ENCODE measurements around the gene SPAG17. TPM values are rescaled to one million over a fixed set of nuclear protein-coding genes. Genes with fewer than 3 reads are reported as not detected.

SPAG17 gene
- polyA plus RNA-seq, 1 donor from 2014 or later, result 0.25 TPM

DNA sequence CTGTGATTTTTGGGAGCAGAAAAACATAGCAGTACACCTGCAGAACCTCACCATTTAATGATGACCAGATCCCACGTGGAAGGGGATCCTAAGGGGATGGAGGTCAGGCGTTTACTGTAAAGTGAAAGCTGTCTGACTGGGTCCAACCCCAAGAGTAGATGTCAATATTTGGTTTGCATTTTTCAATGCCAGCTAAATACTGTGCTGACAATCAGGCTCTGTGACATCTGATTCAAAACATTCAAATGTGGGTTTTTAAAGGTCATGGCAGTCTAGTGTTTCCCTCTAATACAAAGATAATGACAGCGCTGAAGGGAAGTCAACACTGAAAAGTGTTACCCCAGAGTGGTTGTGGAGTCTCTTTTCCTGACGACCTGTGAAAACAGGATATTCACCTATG is 68.1 kb downstream of the SPAG17 start:
- Histone ChIP-seq H3K27ac (ENCODE audit: low read length) (no peak overlapping the region), H3K9me3 (ENCODE audit: low read length) (no peaks in the 10 kb centered on the region), H3K79me2 (replicated peaks; ENCODE audit: insufficient read depth, low read length) (no peaks in the 10 kb centered on the region), H3K36me3 (ENCODE audit: insufficient read depth, low read length) (no peaks in the 10 kb centered on the region), H3F3A (ENCODE audit: insufficient read depth, low read length, poor library complexity, severe bottlenecking) (no peaks in the 10 kb centered on the region), H3K27me3 (ENCODE audit: insufficient read depth, low read depth, low read length) (no peaks in the 10 kb centered on the region), H3K4me3 (ENCODE audit: low read length) (no peak overlapping the region), H3K4me2 (ENCODE audit: low read length) (no peak overlapping the region), H3K9ac (ENCODE audit: low read length) (no peak overlapping the region), H3K9me2 (ENCODE audit: insufficient read depth, low read length) (no peaks in the 10 kb centered on the region), H2AFZ (ENCODE audit: low read depth, low read length) (no peak overlapping the region), H4K20me1 (ENCODE audit: insufficient read depth) (no peaks in the 10 kb centered on the region)
- TF ChIP-seq EP300 (conservative IDR thresholded peaks at IDR 0.05; ENCODE audit: poor library complexity, severe bottlenecking), result no peak
- no peak for TF ChIP-seq EZH2 (IDR thresholded peaks at IDR 0.05; ENCODE audit: borderline replicate concordance, insufficient read depth, low read length, poor library complexity, severe bottlenecking)
- TF ChIP-seq SMC3 (conservative IDR thresholded peaks at IDR 0.05; ENCODE audit: poor library complexity), result no peak

DNA sequence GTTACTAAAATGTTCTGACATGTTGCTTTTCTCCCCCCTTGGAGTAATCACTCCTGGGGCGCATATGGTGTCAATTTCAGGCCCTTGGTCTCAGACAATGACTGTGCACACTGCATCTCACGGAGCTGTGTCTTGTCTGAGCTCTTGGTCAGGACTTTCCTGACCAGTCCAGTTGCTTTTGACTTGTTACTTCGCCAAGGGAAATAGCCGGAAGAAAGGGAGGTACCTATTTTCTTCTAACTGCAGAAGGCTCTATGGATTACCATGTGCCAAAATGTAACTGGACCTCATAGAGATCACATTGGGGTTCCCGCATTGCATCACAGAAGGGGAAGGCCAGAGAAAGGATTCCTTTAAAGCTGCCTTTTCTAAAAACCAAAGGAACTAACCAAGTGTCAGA is 68.6 kb downstream of the SPAG17 start:
- no peaks in the 10 kb centered on the region for H3K79me2 ChIP-seq (replicated peaks; ENCODE audit: insufficient read depth, low read length)
- no peaks in the 10 kb centered on the region for H3K36me3 ChIP-seq (ENCODE audit: insufficient read depth, low read length)
- H3K9me2 ChIP-seq (ENCODE audit: insufficient read depth, low read length), result no peaks in the 10 kb centered on the region
- TF ChIP-seq MXI1 (conservative IDR thresholded peaks at IDR 0.05; ENCODE audit: poor library complexity, severe bottlenecking) (no peak), EZH2 (IDR thresholded peaks at IDR 0.05; ENCODE audit: borderline replicate concordance, insufficient read depth, low read length, poor library complexity, severe bottlenecking) (no peak), TAF1 (IDR thresholded peaks at IDR 0.05; ENCODE audit: low read depth) (no peak), POLR2AphosphoS5 (IDR thresholded peaks at IDR 0.05) (no peak), RAD21 (conservative IDR thresholded peaks at IDR 0.05) (no peak), SMC3 (conservative IDR thresholded peaks at IDR 0.05; ENCODE audit: poor library complexity) (no peak), REST (IDR thresholded peaks at IDR 0.05; ENCODE audit: borderline replicate concordance) (no peak), EP300 (conservative IDR thresholded peaks at IDR 0.05; ENCODE audit: poor library complexity, severe bottlenecking) (no peak)
- TF ChIP-seq, protein P1, sequence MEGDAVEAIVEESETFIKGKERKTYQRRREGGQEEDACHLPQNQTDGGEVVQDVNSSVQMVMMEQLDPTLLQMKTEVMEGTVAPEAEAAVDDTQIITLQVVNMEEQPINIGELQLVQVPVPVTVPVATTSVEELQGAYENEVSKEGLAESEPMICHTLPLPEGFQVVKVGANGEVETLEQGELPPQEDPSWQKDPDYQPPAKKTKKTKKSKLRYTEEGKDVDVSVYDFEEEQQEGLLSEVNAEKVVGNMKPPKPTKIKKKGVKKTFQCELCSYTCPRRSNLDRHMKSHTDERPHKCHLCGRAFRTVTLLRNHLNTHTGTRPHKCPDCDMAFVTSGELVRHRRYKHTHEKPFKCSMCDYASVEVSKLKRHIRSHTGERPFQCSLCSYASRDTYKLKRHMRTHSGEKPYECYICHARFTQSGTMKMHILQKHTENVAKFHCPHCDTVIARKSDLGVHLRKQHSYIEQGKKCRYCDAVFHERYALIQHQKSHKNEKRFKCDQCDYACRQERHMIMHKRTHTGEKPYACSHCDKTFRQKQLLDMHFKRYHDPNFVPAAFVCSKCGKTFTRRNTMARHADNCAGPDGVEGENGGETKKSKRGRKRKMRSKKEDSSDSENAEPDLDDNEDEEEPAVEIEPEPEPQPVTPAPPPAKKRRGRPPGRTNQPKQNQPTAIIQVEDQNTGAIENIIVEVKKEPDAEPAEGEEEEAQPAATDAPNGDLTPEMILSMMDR (IDR thresholded peaks at IDR 0.05; ENCODE audit: poor library complexity, severe bottlenecking), result no peak
- no peaks in the 10 kb centered on the region for H4K20me1 ChIP-seq (ENCODE audit: insufficient read depth)
- H3F3A ChIP-seq (ENCODE audit: insufficient read depth, low read length, poor library complexity, severe bottlenecking), result no peaks in the 10 kb centered on the region
- H3K27ac ChIP-seq (ENCODE audit: low read length), result no peak overlapping the region
- no peaks in the 10 kb centered on the region for H3K9me3 ChIP-seq (ENCODE audit: low read length)
- H3K27me3 ChIP-seq (ENCODE audit: insufficient read depth, low read depth, low read length), result no peaks in the 10 kb centered on the region
- no peak overlapping the region for H3K4me3 ChIP-seq (ENCODE audit: low read length)
- H3K4me2 ChIP-seq (ENCODE audit: low read length), result no peak overlapping the region
- H2AFZ ChIP-seq (ENCODE audit: low read depth, low read length), result no peak overlapping the region
- H3K9ac ChIP-seq (ENCODE audit: low read length), result no peak overlapping the region

Data from neural cell (in vitro differentiated cells).